ENCODE data around the gene TMEM240. TPM values are rescaled to one million over a fixed set of nuclear protein-coding genes. Genes with fewer than 3 reads are reported as not detected.
A peak's percentile ranks its signal among the peaks of the same experiment; 100 is the strongest.

Gene TMEM240
- total and polyA plus RNA-seq, 2 of the 8 experiments (the other 6 are each of a cell fraction or from before 2014, with no cell fraction given): 3.6 to 5.7 TPM

- TF ChIP-seq RXRA (IDR thresholded peaks at IDR 0.05; ENCODE audit: insufficient read depth, low read depth, low read length): no peak
- TF ChIP-seq ATF2 (IDR thresholded peaks at IDR 0.05; ENCODE audit: low read length): no peak
- no peak for TF ChIP-seq JUN (IDR thresholded peaks at IDR 0.05; ENCODE audit: low read depth, low read length)
- no peak for TF ChIP-seq BACH1 (IDR thresholded peaks at IDR 0.05; ENCODE audit: low read length)
- TF ChIP-seq KDM5A (IDR thresholded peaks at IDR 0.05; ENCODE audit: low read length): peak; percentile 63; the same call in 1 of the 2 replicates
- TF ChIP-seq CBX8 (IDR thresholded peaks at IDR 0.05; ENCODE audit: borderline replicate concordance, low read depth, low read length): no peak
- peak in 2 of 3 experiments; percentile 14 to 23; a peak in 2 of 4 replicates for TF ChIP-seq CTCF (IDR thresholded peaks at IDR 0.05; ENCODE audit: control extremely low read depth in 1 of 3, insufficient read depth in 1 of 3, low read depth in 1 of 3, low read length in 3 of 3)
- peak; percentile 71; the same call in 1 of the 2 replicates for TF ChIP-seq RBBP5 (IDR thresholded peaks at IDR 0.05; ENCODE audit: borderline replicate concordance, low read depth, low read length)
- no peak for TF ChIP-seq EP300 (IDR thresholded peaks at IDR 0.05; ENCODE audit: borderline replicate concordance in 1 of 2, low read depth in 2 of 2, low read length in 2 of 2)
- TF ChIP-seq SIN3A (conservative IDR thresholded peaks at IDR 0.05 in 1 of 2, IDR thresholded peaks at IDR 0.05 in 1 of 2; ENCODE audit: low read depth in 1 of 2, low read length in 2 of 2): no peak
- peak; percentile 11; the same call in 1 of the 2 replicates for TF ChIP-seq CHD2 (IDR thresholded peaks at IDR 0.05; ENCODE audit: low read length)
- no peak for TF ChIP-seq FOSL1 (IDR thresholded peaks at IDR 0.05; ENCODE audit: insufficient read depth, low read depth, low read length)
- no peak for TF ChIP-seq TCF12 (IDR thresholded peaks at IDR 0.05; ENCODE audit: low read depth, low read length)
- no peak for TF ChIP-seq EGR1 (IDR thresholded peaks at IDR 0.05; ENCODE audit: borderline replicate concordance, low read depth, low read length)
- TF ChIP-seq SIRT6 (IDR thresholded peaks at IDR 0.05; ENCODE audit: low read length): no peak
- TF ChIP-seq KDM1A (IDR thresholded peaks at IDR 0.05; ENCODE audit: borderline replicate concordance, low read length): no peak
- no peak for TF ChIP-seq TBP (IDR thresholded peaks at IDR 0.05; ENCODE audit: low read depth, low read length)
- TF ChIP-seq NRF1 (IDR thresholded peaks at IDR 0.05; ENCODE audit: low read depth, low read length): no peak
- TF ChIP-seq BCL11A (IDR thresholded peaks at IDR 0.05; ENCODE audit: low read depth in 2 of 2, low read length in 2 of 2): no peak
Measured at GRCh38 chr1:1573843-1574720, 33.7 kb upstream of the TMEM240 start (continued).
